ENCODE data around the gene NR3C2.

GRCh38 chr4:148207068-148207467 is 235.1 kb downstream of the NR3C2 start:
- TF ChIP-seq CTCF (IDR thresholded peaks at IDR 0.05) (no peak), POLR2A (IDR thresholded peaks at IDR 0.05) (no peak), EP300 (IDR thresholded peaks at IDR 0.05) (no peak)

Data from tibial nerve (tissue), 4 donors.